Measurements from ENCODE around the gene LRRK1.

LRRK1 gene

GRCh38 chr15:100994597-100995446, 75.7 kb downstream of the LRRK1 start:
- DNase-seq (ENCODE audit: low read depth): no peak
- H3K4me3 ChIP-seq (ENCODE audit: low read depth, low read length): no peak overlapping the region
- no peak for TF ChIP-seq CTCF (IDR thresholded peaks at IDR 0.05; ENCODE audit: low read depth, low read length, missing control alignments)

- H3K4me3 ChIP-seq (ENCODE audit: low read depth, low read length): no peak overlapping the region
- TF ChIP-seq CTCF (IDR thresholded peaks at IDR 0.05; ENCODE audit: low read depth, low read length, missing control alignments): no peak
- DNase-seq (ENCODE audit: low read depth): no peak
Measured at GRCh38 chr15:100995471-100996430, 76.6 kb downstream of the LRRK1 start.

GRCh38 chr15:100997442-100997841, 78.3 kb downstream of the LRRK1 start:
- TF ChIP-seq CTCF (IDR thresholded peaks at IDR 0.05; ENCODE audit: low read depth, low read length, missing control alignments): no peak
- no peak overlapping the region for H3K4me3 ChIP-seq (ENCODE audit: low read depth, low read length)
- DNase-seq (ENCODE audit: low read depth): no peak

GRCh38 chr15:100998630-100999029, 79.5 kb downstream of the LRRK1 start:
- H3K4me3 ChIP-seq (ENCODE audit: low read depth, low read length): no peak overlapping the region
- no peak for TF ChIP-seq CTCF (IDR thresholded peaks at IDR 0.05; ENCODE audit: low read depth, low read length, missing control alignments)
- DNase-seq (ENCODE audit: low read depth): no peak

GRCh38 chr15:100999369-100999768, 80.2 kb downstream of the LRRK1 start:
- no peak overlapping the region for H3K4me3 ChIP-seq (ENCODE audit: low read depth, low read length)
- TF ChIP-seq CTCF (IDR thresholded peaks at IDR 0.05; ENCODE audit: low read depth, low read length, missing control alignments): no peak
- no peak for DNase-seq (ENCODE audit: low read depth)

- no peak for TF ChIP-seq CTCF (IDR thresholded peaks at IDR 0.05; ENCODE audit: low read depth, low read length, missing control alignments)
- no peak overlapping the region for H3K4me3 ChIP-seq (ENCODE audit: low read depth, low read length)
- no peak for DNase-seq (ENCODE audit: low read depth)
Measured at GRCh38 chr15:101000271-101000681, 81.1 kb downstream of the LRRK1 start.

Measured in GM12864 (cell line).